Myocyte (in vitro differentiated cells): ENCODE results near the gene LSM12. TPM values are rescaled to one million over a fixed set of nuclear protein-coding genes. Genes with fewer than 3 reads are reported as not detected.

ENCODE experiments used
- DNase-seq: peaks from one replicate; pipeline ENCODE4 v3.0.0-alpha.2; 2012; ENCODE audit warnings: low read depth
- total RNA-seq: library from RNA; depleted of rRNA; stranded (reverse); fragments of >200 nt; gene quantifications from 2 replicates; pipeline ENCODE4 v1.2.3, GENCODE V29; 2014

The LSM12 gene
- total RNA-seq, 1 donor from 2014 or later: 40.2 TPM

DNA sequence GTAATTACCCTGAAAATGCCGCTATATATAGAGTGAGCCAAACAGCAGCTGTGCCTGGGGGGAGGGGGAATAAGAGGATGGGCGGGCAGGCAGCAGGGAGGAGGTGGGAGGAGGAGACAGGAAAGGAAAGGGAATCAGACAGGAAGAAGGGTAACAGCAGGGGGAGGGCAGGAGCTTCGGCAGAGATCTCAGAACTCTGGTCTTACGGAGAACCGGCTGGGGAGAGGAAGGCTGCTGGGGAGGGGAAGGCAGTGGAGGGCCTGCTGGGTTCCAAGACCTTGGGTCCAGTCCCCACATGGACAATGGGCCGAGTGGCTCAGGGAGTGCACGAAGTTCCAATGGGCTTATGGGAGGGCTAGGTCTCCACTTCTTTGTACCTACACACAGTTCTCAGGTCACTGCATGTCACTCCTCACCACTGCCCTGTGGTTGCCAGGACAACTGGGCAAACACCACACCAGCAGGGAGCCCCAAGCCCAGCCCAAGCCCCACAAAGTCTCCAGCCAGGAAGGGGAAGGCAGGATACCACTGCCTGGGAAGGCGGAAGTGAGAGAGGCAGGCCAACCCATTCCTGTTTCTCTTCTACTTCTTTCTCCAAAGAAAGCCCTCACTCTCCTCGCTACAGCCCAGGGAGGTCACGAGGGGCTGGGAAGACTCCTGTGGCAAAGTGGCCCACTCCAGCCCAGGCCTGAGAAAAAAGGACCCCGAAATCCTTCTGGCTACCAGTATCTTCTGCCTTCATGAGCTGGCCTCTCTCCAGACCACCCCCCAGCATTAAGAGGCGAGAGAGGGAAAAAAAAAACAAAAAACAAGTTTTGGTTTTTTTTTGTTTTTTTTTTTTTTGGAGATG, 29.4 kb upstream of the LSM12 start:
- DNase-seq: peak; percentile 97

DNA sequence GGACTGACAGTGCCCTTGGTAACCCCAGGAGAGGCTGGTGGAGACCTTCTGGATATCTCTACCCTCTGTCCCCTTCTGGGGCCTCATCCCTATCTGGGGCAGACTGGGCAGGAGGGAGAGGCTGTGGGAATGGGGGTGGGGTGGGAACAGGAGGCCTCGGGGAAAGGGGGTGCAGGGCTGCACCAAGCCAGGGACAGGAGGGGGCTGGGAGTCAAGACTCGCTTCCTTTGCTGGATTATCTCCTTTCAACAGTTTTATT, 28.8 kb upstream of the LSM12 start:
- no peak for DNase-seq

DNA sequence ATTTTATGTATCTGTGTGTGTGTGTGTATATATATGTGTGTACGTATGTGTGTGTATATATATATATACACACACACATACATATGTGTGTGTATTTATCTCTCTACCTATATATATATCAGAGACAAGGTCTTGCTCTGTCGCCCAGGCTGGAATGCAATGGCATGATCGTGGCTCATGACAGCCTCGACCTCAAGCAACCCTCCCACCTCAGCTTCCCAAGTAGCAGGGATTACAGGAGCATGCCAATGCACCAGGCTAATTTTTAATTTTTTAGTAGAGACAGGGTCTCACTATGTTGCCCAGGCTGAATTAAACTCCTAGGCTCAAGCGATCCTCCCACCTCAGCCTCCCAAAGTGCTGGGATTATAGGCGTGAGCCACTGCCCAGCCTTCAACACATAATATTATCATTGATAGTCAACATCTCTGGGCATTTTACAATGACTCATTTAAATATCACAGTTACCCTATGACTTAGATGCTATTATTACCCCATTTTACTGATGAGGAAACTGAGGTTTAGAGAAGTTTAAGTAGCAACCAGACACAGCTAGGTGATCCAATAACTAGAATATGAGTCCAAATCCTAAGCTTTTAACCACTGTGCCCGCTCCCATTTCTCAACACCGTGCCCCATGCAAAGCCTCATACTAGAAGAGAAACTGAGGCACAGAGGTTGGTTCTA, 28.4 kb upstream of the LSM12 start:
- DNase-seq: peak; percentile 80

- peak; percentile 77 for DNase-seq
These were observed 26.9 kb upstream of the LSM12 start for GRCh38 chr17:44093231-44093900.

- no peak for DNase-seq
These were observed 25.6 kb upstream of the LSM12 start for GRCh38 chr17:44092051-44092450.

DNA sequence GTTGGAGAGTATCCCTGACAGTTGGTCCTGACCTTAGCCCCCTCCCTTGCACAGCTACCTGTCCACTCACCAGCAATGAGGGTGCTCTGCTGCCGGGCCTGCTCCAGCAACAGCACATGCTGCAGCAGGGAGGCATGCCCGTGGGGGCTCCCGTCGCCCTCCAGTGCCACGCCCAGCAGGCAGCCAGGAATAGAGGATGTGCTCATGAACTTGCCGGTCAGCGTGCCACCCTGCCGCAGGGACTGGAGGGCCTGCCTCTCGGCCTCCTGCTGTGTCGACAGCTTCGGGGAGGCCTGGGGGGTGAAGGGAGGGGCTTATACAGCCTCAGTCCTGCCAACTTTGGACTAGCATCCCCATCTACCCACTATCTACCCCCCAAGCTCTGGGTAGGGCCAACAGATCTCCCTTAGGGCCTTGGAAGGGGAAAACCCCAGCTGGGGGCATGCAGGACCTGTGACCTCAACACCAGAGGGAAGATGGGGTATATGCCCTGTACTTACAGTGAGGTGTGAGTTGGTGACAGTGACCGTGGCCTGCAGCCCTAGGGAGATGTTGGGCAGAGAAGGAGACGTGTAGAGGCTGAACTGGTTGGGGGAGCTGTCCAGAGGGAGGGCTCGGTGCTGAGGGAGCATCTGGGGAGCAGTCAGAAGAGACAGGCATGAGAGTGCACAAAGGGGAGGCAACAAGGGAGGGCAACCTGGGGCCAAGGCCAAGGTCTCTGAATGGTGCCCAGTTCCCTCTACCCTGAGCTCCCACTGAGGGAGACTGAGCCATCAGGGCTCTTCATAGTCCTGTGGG, 24.9 kb upstream of the LSM12 start:
- no peak for DNase-seq

DNA sequence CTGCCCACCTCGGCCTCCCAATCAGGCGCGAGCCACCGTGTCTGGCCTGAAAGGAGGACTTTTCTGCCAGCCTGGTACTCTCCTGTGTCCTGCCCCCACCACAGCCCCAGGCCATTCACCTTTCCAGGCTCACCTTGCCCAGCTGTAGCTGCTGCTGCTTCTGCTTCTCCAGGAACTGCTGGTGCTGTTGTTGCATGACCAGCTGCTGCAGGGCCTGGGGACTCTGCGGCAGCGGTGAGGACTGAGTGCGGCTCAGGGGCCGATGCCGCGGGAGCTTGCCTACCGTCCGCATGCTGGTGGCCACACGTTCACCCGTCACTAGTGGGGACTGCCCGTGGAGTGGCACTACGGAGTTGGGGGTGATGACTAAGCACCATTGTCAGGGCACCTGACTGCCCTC, 21.8 kb upstream of the LSM12 start:
- no peak for DNase-seq

DNA sequence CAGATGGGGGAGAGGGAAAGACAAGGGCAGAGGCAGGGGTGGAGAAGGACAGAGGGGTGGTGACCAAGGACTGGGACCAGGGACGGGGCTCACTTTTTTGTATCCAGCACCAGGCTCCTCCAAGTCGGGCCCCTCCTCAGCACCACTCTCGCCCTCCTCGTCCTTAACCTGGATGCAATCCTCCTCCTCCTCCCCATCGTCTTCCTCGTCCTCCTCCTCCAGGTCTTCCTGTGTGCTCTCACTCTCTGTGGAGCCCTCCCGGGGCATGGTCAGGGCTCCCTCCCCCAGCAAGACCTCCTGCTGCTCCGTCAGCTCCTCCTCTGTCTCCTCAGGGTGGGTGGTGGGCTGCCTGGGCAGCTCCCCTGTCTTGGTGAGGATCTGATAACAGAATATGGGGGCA, 20.8 kb upstream of the LSM12 start:
- DNase-seq: no peak

DNA sequence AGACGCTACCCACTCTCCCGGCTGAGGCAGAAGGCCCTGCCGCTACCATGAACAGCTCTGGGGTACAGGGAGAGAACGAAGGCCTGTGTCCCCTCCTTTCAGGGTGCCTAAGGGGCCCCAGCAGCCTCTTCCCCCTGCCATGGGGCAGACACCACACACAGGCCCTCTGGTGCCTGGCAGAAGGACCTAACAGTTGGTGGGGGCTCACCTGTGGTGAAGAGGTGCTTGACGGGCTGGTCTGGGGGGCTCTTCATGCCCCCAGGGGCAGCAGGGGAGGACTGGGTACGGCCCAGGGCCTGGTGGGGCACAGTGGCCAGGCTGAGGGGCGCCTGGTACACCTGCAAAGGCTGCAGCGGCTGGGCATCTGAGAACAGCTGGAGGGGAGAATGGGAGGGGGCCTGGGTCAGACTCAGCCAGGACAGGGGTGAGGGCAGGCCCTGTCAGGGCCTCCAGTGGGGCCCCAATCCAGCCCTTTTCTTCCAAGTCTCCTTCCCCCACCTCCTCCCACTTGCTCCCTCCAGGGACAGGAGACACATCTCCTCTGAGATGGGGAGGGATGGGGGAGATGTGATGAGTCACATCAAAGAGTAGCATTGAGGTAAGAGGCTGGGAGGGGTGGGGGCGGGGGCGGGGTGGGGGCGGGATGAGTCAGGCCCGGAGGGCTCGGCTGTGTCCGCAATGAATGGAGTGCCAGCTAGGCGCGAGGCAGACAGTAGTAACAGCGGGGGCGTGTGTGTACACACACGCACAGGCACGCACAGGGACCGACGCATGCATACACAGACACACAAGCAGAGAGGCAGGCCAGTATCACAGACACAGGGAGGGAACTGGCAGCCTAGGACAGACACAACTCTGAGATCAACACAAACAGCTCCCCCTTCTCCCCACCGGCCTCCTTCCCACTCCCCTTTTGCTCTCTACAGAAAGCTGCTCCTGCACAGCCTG, 20.2 kb upstream of the LSM12 start:
- DNase-seq: peak; percentile 77

GRCh38 chr17:44085908-44086307, 19.4 kb upstream of the LSM12 start:
- no peak for DNase-seq

DNA sequence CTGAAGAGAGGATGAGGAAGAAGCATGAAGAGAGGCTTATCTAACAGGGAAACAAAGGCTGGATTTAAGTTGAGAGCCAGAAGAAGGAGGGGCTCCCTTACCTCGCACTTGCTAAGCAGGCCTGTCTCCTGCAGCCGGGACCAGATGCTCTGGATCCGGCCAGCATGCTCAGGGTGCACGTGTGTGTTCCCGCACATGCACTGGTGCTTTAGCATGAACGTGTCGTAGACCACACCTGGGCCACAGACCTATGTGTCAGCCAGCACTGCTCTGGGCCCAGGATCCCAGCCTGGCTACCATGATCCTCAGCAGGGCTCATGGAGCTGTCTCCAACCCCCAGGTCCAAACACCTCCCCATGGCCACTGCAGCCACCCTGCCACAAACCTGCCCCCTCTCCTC, 18.4 kb upstream of the LSM12 start:
- no peak for DNase-seq

GRCh38 chr17:44084131-44084538, 17.7 kb upstream of the LSM12 start:
- no peak for DNase-seq

DNA sequence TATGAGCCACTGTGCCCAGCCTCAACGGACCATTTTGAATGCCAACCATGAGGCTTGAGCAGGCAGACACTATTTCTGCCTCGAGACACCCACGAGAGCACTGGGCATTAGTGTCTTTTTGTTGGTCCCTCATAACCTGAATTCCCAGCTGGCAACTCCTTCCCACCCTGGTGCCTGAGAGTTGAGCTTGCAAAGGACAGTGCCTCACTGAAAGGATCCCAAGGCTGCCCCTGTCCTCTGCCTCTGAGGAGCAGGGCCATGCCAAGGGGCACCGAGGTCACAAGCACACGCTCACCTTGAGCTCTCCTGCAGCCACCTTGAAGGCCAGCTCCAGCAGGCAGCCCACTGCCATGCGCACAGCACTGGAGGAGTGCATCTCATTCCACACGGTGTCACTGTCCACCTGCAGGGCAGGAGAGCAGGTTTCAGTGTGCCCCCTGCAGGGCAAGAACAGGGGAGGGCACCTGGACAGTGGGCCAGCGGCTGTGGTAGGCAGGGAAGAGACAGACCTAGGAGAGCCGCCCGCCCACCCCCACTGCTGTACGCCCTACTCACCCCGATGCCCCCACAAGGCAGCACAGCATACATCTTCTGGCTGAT, 16.9 kb upstream of the LSM12 start:
- DNase-seq: no peak

DNA sequence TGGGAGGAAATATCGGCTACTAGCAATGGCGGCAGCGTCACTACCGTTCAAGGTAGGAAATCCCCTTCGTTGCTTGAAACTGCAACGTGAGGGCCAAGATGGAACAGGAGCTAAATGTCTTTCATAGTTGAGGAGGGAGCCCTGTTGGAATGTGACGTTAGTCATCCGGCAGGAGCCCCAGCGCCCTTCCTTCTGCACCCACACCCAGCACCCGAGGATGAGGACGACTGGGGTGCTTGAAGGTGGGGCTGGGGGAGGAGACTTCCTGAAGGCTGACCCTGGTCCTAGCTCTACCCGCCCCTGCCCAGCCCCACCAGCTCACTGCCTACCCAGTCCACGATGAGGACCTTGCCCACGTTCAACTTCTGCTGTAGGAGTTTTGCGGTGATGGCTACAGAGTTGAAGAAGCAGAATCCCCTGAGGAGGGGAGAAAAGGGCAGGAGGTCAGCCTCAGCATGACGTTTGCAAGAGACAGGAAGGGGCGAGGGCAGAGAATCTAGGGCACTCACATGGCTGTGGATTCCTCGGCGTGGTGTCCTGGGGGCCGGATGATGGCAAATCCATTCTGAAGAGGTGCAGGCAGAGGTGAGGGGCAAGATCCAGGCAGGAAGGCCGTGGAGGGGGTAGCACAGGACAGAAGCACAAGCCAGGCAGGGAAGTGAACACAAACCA, 15.9 kb upstream of the LSM12 start:
- DNase-seq: no peak

DNA sequence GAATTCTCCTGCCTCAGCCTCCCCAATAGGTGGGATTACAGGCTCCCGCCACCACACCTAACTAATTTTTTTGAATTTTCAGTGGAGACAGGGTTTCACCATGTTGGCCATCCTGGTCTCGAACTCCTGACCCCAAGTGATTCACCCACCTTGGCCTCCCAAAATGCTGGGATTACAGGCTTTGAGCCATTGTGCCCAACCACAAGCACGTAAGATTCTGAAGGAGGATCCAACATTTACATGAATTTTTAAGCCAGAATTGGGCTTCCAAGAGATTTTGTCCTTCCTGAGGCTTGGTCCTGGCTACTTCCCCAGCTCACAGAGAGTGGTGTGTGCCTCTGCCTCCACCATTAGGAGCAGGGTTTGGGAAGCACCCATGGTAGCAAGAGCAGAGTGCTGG, 15.2 kb upstream of the LSM12 start:
- no peak for DNase-seq

DNA sequence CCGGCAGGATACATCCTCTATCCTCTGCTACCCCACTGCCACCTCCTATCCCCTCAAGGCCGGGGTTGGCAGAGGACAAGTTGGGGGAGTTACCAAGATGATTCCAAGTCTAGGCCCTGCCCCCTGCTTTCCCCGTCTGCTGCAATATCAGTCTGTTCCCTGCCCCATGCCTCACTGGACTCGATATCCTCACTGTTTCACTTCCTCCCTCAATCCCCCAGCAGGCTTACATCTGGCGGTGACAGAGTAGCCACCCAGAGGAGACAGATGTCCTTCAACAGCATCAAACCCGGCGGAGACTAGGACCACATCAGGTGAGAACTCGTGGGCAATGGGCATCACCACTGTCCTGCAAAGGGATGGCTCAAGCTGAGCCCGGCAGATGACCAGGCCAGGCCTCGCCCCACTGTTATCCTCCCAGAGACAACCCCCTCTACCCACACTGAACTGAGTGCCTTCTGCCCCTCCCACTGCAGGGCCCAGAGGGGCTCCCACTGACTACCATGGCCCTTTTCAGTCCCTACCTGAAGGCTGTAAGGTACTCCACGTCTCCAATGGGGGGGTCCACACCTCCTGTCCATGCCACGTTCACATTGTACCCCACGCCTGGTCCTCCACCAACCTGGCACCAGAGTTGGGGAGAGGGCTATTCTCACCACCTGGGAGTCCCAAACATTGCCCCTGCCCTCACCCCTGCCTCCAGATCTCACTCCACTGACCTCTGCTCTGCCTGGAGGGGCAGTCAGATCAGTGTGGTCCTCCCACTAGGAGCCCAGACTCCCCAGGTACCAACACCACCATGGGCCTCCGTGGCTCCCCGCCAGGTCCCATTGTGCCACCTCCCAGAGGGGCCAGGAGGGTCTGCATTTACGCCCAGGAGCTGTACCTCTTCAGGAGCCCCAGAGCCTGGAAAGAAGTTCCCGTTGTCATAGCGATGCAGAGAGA, 13.7 kb upstream of the LSM12 start:
- no peak for DNase-seq

- DNase-seq: no peak
These were observed 11.9 kb upstream of the LSM12 start for GRCh38 chr17:44078412-44078811.

DNA sequence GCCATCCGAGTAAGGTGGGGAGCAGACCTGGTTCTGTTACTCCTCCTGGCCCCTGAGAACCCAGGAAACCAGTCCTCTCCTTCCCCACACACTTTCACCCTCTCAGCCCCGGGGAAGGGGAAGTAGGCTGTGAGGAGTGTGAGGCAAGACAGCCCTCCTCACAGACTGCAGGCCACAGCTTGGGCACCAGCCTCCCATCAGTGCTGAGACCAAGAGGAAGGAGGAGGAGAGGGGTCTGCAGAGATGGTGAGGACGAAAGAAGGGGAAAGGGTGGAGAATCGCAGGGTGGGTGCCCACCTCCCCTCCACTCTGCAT, 11.1 kb upstream of the LSM12 start:
- DNase-seq: no peak
